ENCODE data around the gene KRT15.

Gene KRT15

DNA sequence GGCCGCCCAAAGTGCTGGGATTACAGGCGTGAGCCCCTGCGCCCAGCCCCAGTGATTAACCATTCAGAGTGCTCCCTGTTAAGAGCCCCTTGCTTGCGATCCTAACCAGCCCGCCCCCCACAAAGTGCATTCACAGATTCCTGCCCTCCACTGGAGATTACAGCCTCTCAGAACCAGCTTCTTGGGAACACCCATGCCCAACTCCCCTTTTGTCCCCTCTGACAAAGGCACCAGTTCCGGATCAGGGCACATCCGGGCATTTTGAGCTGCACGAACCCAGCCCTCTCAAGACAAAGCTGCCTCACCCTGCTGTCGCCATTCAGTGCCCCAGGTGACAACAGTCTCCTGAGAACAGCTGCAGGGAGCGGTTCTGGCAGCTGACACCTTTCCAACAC is 10.3 kb upstream of the KRT15 start:
- DNase-seq (ENCODE audit: low spot score in 2 of 2), result no peak
- H3K27me3 ChIP-seq (ENCODE audit: low read depth), result peaks cover 12% of the 10 kb centered on the region; the same call in 1 of the 2 replicates
- no peaks in the 10 kb centered on the region for H3K9me3 ChIP-seq
- in situ Hi-C loops (cut with MboI; ENCODE audit: low sequenced_read_pairs), result no loop called here
- H3K4me1 ChIP-seq, result no peaks in the 10 kb centered on the region
- H3K36me3 ChIP-seq (replicated peaks), result no peaks in the 10 kb centered on the region
- no peak overlapping the region for H3K4me3 ChIP-seq

- H3K36me3 ChIP-seq (replicated peaks), result no peaks in the 10 kb centered on the region
- in situ Hi-C loops (cut with MboI; ENCODE audit: low sequenced_read_pairs), result no loop called here
- H3K27me3 ChIP-seq (ENCODE audit: low read depth), result peaks cover 7% of the 10 kb centered on the region; the same call in 1 of the 2 replicates
- no peaks in the 10 kb centered on the region for H3K9me3 ChIP-seq
- H3K4me1 ChIP-seq, result no peaks in the 10 kb centered on the region
- DNase-seq (ENCODE audit: low spot score in 2 of 2), result no peak
- H3K4me3 ChIP-seq, result no peak overlapping the region
These were observed 8.7 kb upstream of the KRT15 start for GRCh38 chr17:41527063-41528023.

- in situ Hi-C loops (cut with MboI; ENCODE audit: low sequenced_read_pairs), result no loop called here
- Histone ChIP-seq H3K4me1 (no peaks in the 10 kb centered on the region), H3K9me3 (no peaks in the 10 kb centered on the region), H3K27me3 (ENCODE audit: low read depth) (no peaks in the 10 kb centered on the region; the same call in 1 of the 2 replicates), H3K4me3 (no peak overlapping the region), H3K36me3 (replicated peaks) (no peaks in the 10 kb centered on the region)
- DNase-seq (ENCODE audit: low spot score in 2 of 2), result no peak
These were observed 5.6 kb upstream of the KRT15 start for GRCh38 chr17:41524261-41524660.

DNA sequence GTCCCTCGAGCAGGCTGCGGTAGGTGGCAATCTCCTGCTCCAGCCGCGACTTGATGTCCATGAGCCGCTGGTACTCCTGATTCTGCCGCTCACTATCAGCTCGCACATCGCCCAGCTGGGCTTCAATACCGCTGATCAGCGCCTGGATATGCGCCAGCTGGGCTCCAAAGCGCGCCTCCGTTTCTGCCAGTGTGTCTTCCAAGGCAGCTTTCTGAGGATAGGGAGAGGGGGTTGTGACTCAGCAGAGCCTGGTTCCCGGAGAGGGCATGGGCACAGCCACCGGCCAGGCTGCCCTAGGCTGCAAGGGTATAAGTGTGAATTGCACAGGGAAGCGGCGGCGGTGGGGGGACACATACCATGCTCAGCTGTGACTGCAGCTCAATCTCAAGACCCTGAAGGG is 5.1 kb upstream of the KRT15 start:
- no peaks in the 10 kb centered on the region for H3K4me1 ChIP-seq
- in situ Hi-C loops (cut with MboI; ENCODE audit: low sequenced_read_pairs), result no loop called here
- no peak for DNase-seq (ENCODE audit: low spot score in 2 of 2)

DNA sequence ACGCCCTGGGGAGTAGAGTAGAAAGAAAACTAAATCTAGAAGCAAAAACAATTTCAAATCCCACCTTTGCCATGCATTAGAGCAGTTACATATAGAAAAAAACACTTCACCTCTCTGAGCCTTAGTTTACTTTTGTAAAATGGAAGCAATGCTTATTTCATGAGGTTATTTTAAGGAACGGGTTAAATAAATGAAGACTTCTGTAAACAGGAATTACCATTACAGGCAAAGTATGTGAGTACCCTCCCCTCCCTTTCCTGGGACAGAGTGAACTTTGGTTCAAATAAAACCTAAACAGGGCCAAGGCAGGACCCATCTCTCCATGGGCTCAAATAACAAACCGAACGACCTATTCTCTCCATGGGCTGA is 4.5 kb upstream of the KRT15 start:
- in situ Hi-C loops (cut with MboI; ENCODE audit: low sequenced_read_pairs), result no loop called here
- DNase-seq (ENCODE audit: low spot score in 2 of 2), result no peak
- no peak overlapping the region for H3K4me3 ChIP-seq
- H3K36me3 ChIP-seq (replicated peaks), result no peaks in the 10 kb centered on the region
- H3K4me1 ChIP-seq, result no peaks in the 10 kb centered on the region
- H3K9me3 ChIP-seq, result no peaks in the 10 kb centered on the region
- H3K27me3 ChIP-seq (ENCODE audit: low read depth), result no peaks in the 10 kb centered on the region; the same call in 1 of the 2 replicates

More for the DNA sequence above, 5.1 kb upstream of the KRT15 start:
- Histone ChIP-seq H3K9me3 (no peaks in the 10 kb centered on the region), H3K27me3 (ENCODE audit: low read depth) (no peaks in the 10 kb centered on the region; the same call in 1 of the 2 replicates), H3K4me3 (no peak overlapping the region), H3K36me3 (replicated peaks) (no peaks in the 10 kb centered on the region)

GRCh38 chr17:41522301-41523224 is 3.9 kb upstream of the KRT15 start:
- no peaks in the 10 kb centered on the region for H3K4me1 ChIP-seq
- H3K9me3 ChIP-seq, result no peaks in the 10 kb centered on the region
- H3K27me3 ChIP-seq (ENCODE audit: low read depth), result no peaks in the 10 kb centered on the region
- H3K36me3 ChIP-seq (replicated peaks), result no peaks in the 10 kb centered on the region
- H3K4me3 ChIP-seq, result no peak overlapping the region
- no peak for DNase-seq (ENCODE audit: low spot score in 2 of 2)
- in situ Hi-C loops (cut with MboI; ENCODE audit: low sequenced_read_pairs), result no loop called here

- no peaks in the 10 kb centered on the region for H3K9me3 ChIP-seq
- no peaks in the 10 kb centered on the region for H3K27me3 ChIP-seq (ENCODE audit: low read depth)
- H3K36me3 ChIP-seq (replicated peaks), result no peaks in the 10 kb centered on the region
- in situ Hi-C loops (cut with MboI; ENCODE audit: low sequenced_read_pairs), result no loop called here
- H3K4me1 ChIP-seq, result no peaks in the 10 kb centered on the region
- H3K4me3 ChIP-seq, result no peak overlapping the region
- no peak for DNase-seq (ENCODE audit: low spot score in 2 of 2)
These were observed 3.0 kb upstream of the KRT15 start for GRCh38 chr17:41521574-41522261.

GRCh38 chr17:41520821-41521521 is 2.3 kb upstream of the KRT15 start:
- H3K4me1 ChIP-seq, result no peaks in the 10 kb centered on the region
- H3K36me3 ChIP-seq (replicated peaks), result no peaks in the 10 kb centered on the region
- H3K9me3 ChIP-seq, result no peaks in the 10 kb centered on the region
- H3K4me3 ChIP-seq, result no peak overlapping the region
- H3K27me3 ChIP-seq (ENCODE audit: low read depth), result no peaks in the 10 kb centered on the region
- DNase-seq (ENCODE audit: low spot score in 2 of 2), result no peak
- in situ Hi-C loops (cut with MboI; ENCODE audit: low sequenced_read_pairs), result no loop called here

DNA sequence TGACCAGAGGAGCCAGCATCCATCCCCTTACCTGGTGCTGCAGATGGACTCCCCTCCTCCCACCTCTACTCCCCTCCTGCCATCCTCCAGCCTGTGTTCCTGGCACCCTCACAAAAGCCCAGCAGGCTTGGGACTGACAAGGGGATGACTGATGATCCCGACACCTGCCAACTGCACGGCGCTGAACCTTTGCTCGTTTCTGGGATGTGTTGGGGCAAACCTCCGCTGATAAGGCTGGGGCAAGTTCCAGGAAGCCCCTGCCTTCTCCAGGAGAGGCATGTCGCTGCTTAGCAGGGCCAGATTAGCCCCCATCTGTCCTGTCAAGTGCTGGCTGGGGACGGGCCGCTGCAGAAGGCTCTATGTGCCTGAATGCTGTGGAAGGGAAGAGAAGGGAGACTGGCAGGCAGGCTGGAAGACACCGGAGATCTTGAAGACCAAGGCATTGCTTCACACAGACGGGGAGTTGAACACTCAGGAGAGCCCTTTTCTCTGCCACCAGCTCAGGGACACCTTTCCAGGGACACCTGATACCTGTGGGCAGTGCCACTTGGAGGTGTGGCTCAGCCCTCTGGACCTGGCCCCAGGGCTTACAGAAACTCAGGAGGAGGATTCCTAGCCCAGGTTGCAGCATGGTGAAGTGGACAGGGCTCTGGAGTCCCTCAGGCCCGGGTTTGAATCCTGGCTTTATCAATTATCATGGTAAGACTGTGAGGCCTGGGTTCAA is 973 bp upstream of the KRT15 start:
- no peak overlapping the region for H3K4me3 ChIP-seq
- in situ Hi-C loops (cut with MboI; ENCODE audit: low sequenced_read_pairs), result no loop called here
- H3K27me3 ChIP-seq (ENCODE audit: low read depth), result no peaks in the 10 kb centered on the region
- H3K4me1 ChIP-seq, result no peaks in the 10 kb centered on the region
- DNase-seq (ENCODE audit: low spot score in 2 of 2), result no peak
- H3K36me3 ChIP-seq (replicated peaks), result no peaks in the 10 kb centered on the region
- H3K9me3 ChIP-seq, result no peaks in the 10 kb centered on the region

DNA sequence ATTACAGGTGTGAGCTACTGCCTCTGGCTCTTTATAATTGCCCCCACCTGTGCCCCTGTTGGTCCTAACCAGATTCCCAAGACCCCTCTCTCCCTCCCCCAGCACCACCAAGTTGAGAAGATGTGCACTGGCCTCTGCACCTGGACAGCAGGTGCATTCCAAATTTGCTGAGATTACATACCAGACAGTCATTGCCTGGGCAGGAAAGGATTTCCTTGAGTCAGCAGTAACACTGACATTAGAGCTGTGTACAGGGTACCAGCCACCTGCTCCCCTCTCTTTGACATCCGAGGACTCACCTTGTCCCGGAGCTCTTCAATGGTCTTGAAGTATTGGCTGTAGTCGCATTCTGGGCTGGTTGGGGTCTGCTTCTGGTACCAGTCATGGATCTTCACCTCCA is 659 bp downstream of the KRT15 start:
- no peak overlapping the region for H3K4me3 ChIP-seq
- H3K36me3 ChIP-seq (replicated peaks), result no peaks in the 10 kb centered on the region
- H3K27me3 ChIP-seq (ENCODE audit: low read depth), result no peaks in the 10 kb centered on the region
- no peaks in the 10 kb centered on the region for H3K4me1 ChIP-seq
- in situ Hi-C loops (cut with MboI; ENCODE audit: low sequenced_read_pairs), result no loop called here
- no peak for DNase-seq (ENCODE audit: low spot score in 2 of 2)
- no peaks in the 10 kb centered on the region for H3K9me3 ChIP-seq

DNA sequence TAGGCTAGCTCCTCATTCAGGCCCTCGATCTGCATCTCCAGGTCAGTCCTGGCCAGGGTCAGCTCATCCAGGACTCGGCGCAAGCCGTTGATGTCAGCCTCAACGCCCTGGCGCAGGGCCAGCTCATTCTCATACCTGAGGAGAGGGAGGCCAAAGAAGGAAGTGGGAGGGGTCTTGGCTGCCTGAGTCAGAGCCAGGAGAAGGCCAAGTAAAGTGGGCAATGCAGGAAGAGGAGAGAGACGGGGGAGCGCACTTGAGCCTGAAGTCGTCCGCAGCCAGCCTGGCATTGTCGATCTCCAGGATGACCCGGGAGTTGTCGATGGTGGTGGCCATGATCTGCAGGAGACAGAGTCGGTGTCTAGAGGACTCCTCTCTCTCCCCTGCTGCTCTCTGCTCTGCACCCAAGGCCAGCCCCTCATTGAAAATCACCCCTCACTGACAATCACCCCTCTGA is 1.8 kb downstream of the KRT15 start:
- Histone ChIP-seq H3K9me3 (no peaks in the 10 kb centered on the region), H3K4me3 (no peak overlapping the region), H3K36me3 (replicated peaks) (no peaks in the 10 kb centered on the region), H3K27me3 (ENCODE audit: low read depth) (no peaks in the 10 kb centered on the region), H3K4me1 (no peaks in the 10 kb centered on the region)
- DNase-seq (ENCODE audit: low spot score in 2 of 2), result no peak
- in situ Hi-C loops (cut with MboI; ENCODE audit: low sequenced_read_pairs), result no loop called here

GRCh38 chr17:41516147-41516829 is 2.4 kb downstream of the KRT15 start:
- no peak overlapping the region for H3K4me3 ChIP-seq
- H3K36me3 ChIP-seq (replicated peaks), result no peaks in the 10 kb centered on the region

More at GRCh38 chr17:41516147-41516829, 2.4 kb downstream of the KRT15 start:
- H3K9me3 ChIP-seq, result no peaks in the 10 kb centered on the region
- no peaks in the 10 kb centered on the region for H3K4me1 ChIP-seq
- H3K27me3 ChIP-seq (ENCODE audit: low read depth), result no peaks in the 10 kb centered on the region
- in situ Hi-C loops (cut with MboI; ENCODE audit: low sequenced_read_pairs), result no loop called here
- DNase-seq (ENCODE audit: low spot score in 2 of 2), result no peak
